HepG2 (cell line): ENCODE results near the gene SRC. TPM values are rescaled to one million over a fixed set of nuclear protein-coding genes. Genes with fewer than 3 reads are reported as not detected.

Experiments
- ATF7 ChIP-seq, 2 experiments: fragments of 450-650 bp in 1 of 2; sonication (generic) in 1 of 2; formaldehyde crosslinking in 1 of 2; IDR thresholded peaks; 2 replicates each; pipeline versions ENCODE4 v1.4.0 to v1.6.1; 2016 to 2020; ENCODE audit warnings: antibody characterized with exemption in 1 of 2, mild to moderate bottlenecking in 1 of 2, missing genetic modification reagents in 1 of 2
- CENPT ChIP-seq: sonication (generic); formaldehyde crosslinking; IDR thresholded peaks from 2 replicates; pipeline ENCODE4 v1.8.0; 2022; ENCODE audit warnings: low read depth, mild to moderate bottlenecking, moderate library complexity, missing genetic modification reagents
- KDM4B ChIP-seq: sonication (generic); formaldehyde crosslinking; IDR thresholded peaks from 2 replicates; pipeline ENCODE4 v1.4.0; 2020; ENCODE audit warnings: missing genetic modification reagents
- KMT2A ChIP-seq: sonication (generic); formaldehyde crosslinking; IDR thresholded peaks from 2 replicates; pipeline ENCODE4 v1.4.0; 2020; ENCODE audit warnings: missing genetic modification reagents
- RFXAP ChIP-seq: sonication (generic); formaldehyde crosslinking; IDR thresholded peaks from 2 replicates; pipeline ENCODE4 v1.4.0; 2020; ENCODE audit warnings: missing genetic modification reagents, borderline replicate concordance
- SMAD1 ChIP-seq: sonication (generic); formaldehyde crosslinking; IDR thresholded peaks from 2 replicates; pipeline ENCODE4 v1.4.0; 2020; ENCODE audit warnings: missing genetic modification reagents, low read depth, mild to moderate bottlenecking, borderline replicate concordance
- TCF7L2 ChIP-seq: IDR thresholded peaks from 2 replicates; pipeline ENCODE4 v1.6.1; 2011; ENCODE audit warnings: mild to moderate bottlenecking, low read depth, low read length, moderate library complexity
- THYN1 ChIP-seq: sonication (generic); formaldehyde crosslinking; IDR thresholded peaks from 2 replicates; pipeline ENCODE4 v1.8.1; 2023; ENCODE audit warnings: low read depth, mild to moderate bottlenecking, moderate library complexity, missing genetic modification reagents, borderline replicate concordance
- ZKSCAN8 ChIP-seq: IDR thresholded peaks from 2 replicates; pipeline ENCODE4 v1.6.1; 2016; ENCODE audit warnings: borderline replicate concordance, missing genetic modification reagents, missing compliant biosample characterization
- ZNF17 ChIP-seq: sonication (generic); formaldehyde crosslinking; IDR thresholded peaks from 2 replicates; pipeline ENCODE4 v1.5.0; 2020; ENCODE audit warnings: mild to moderate bottlenecking, missing genetic modification reagents
- ZNF562 ChIP-seq: sonication (generic); formaldehyde crosslinking; IDR thresholded peaks from 2 replicates; pipeline ENCODE4 v1.8.0; 2022; ENCODE audit warnings: missing genetic modification reagents, borderline replicate concordance
- ZNF672 ChIP-seq: sonication (generic); formaldehyde crosslinking; IDR thresholded peaks from 2 replicates; pipeline ENCODE4 v1.8.1; 2022; ENCODE audit warnings: missing genetic modification reagents
- ZNF7 ChIP-seq: IDR thresholded peaks from 2 replicates; pipeline ENCODE4 v1.6.1; 2016; ENCODE audit warnings: missing biosample characterization, missing genetic modification reagents
- ZNF737 ChIP-seq: sonication (generic); formaldehyde crosslinking; IDR thresholded peaks from 2 replicates; pipeline ENCODE4 v1.5.0; 2020; ENCODE audit warnings: missing genetic modification reagents, mild to moderate bottlenecking, borderline replicate concordance
- ZNF776 ChIP-seq: sonication (generic); formaldehyde crosslinking; IDR thresholded peaks from 2 replicates; pipeline ENCODE4 v1.4.0; 2020; ENCODE audit warnings: mild to moderate bottlenecking, missing genetic modification reagents
- ZNF788 ChIP-seq: sonication (generic); formaldehyde crosslinking; IDR thresholded peaks from 2 replicates; pipeline ENCODE4 v1.5.0; 2020; ENCODE audit warnings: mild to moderate bottlenecking, missing genetic modification reagents, borderline replicate concordance
- ZNF790 ChIP-seq: sonication (generic); formaldehyde crosslinking; IDR thresholded peaks from 2 replicates; pipeline ENCODE4 v1.8.0; 2022; ENCODE audit warnings: missing genetic modification reagents, mild to moderate bottlenecking, borderline replicate concordance
- polyA plus RNA-seq, 8 experiments: library from polyadenylated mRNA; depleted of rRNA in 3 of 8; stranded (reverse) in 7 of 8; unstranded in 1 of 8; fragments of >200 nt; fragmentation: Illumina TruSeq in 4 of 8; extraction: Trizol in 4 of 8; gene quantifications; 2 replicates each; pipeline versions ENCODE4 v1.2.1 to v1.2.3, GENCODE V29; 2011 to 2016; ENCODE audit warnings: low read depth in 4 of 8, missing spikeins in 1 of 8, mixed read lengths in 1 of 8; ENCODE audit not compliant: insufficient read depth in 1 of 8
- total RNA-seq, 5 experiments: library from RNA; depleted of rRNA; stranded (reverse); fragments of >200 nt; fragmentation: Illumina TruSeq; extraction: Trizol; gene quantifications; 2 replicates each; pipeline ENCODE4 v1.2.3, GENCODE V29; 2016; ENCODE audit warnings: low read depth in 1 of 5
- TF ChIP-seq, protein P1 (sequence below): sonication (generic); formaldehyde crosslinking; IDR thresholded peaks from 2 replicates; pipeline ENCODE4 v1.4.0; 2020; ENCODE audit warnings: missing genetic modification reagents, borderline replicate concordance
- TF ChIP-seq, protein P2 (sequence below): sonication (generic); formaldehyde crosslinking; conservative IDR thresholded peaks from 2 replicates; pipeline ENCODE4 v1.4.0; 2020; ENCODE audit warnings: missing genetic modification reagents
- TF ChIP-seq, protein P3 (sequence below): sonication (generic); formaldehyde crosslinking; conservative IDR thresholded peaks from 2 replicates; pipeline ENCODE4 v1.8.0; 2022; ENCODE audit warnings: missing genetic modification reagents
- TF ChIP-seq, protein P4 (sequence below): sonication (generic); formaldehyde crosslinking; IDR thresholded peaks from 2 replicates; pipeline ENCODE4 v1.8.0; 2022; ENCODE audit warnings: mild to moderate bottlenecking, missing genetic modification reagents, moderate library complexity

SRC gene
- total and polyA plus RNA-seq, 2 of the 13 experiments (the other 11 are each of a cell fraction or from before 2014, with no cell fraction given), result 54.7 to 192 TPM

DNA sequence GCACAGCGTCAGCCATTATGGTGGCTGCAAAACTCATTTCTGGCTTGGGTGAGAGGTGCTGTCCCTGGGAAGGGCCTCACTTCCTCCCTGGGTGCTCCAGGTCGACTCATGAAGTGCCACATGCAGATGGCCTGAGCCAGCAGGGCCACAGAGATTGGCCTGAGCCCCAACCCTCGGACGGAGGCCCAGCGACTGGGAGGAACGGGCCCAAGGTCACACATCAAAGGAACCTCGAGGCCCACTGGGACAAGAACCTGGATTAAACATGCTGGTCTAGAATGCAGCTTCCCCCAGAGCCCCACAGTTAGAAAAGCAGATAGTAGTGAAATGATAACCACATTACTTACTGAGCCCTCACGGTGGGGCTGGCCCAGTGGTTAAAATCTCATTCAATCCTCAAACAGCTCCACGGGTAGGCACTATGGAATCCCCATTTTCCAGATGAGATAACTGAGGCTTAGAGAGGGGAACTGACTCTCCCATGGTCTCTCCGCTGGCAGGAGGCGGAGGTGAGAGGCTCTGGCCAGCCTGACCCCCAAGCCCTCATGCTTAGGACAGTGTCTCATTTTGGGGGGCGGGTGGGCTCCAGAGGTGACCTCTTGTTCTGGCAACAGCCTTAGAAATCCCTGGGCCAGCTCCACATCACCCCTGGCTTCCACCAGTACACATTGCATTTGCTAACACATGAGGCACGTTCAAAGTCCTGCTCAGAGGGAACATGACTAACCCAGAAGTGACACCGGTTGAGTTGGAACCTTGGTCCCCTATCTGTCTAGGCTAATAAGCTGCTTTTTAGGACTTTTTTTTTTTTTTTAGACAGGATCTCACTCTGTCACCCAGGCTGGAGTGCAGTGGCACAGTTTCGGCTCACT lies 53.0 kb downstream of the SRC start (continued):
- TF ChIP-seq ZNF737 (CRISPR knock-in tag) (0 out of 2 replicates have a peak, but pooled peaks have one; percentile 42), ZNF776 (no peak; the same call in 1 of the 2 replicates), CENPT (peak; percentile 13; the same call in 1 of the 2 replicates), KDM4B (CRISPR knock-in tag) (0 out of 2 replicates have a peak, but pooled peaks have one; percentile 23), ZNF672 (no peak), ZNF7 (no peak), ZNF788 (peak; percentile 71), ATF7 (IDR thresholded peaks at IDR 0.05) (no peak), ATF7 (CRISPR knock-in tag; IDR thresholded peaks at IDR 0.05) (no peak), ZNF17 (CRISPR knock-in tag) (no peak), ZNF790 (no peak), RFXAP (CRISPR knock-in tag) (0 out of 2 replicates have a peak, but pooled peaks have one; percentile 24), SMAD1 (no peak; the same call in 1 of the 2 replicates), THYN1 (CRISPR knock-in tag) (no peak), TCF7L2 (peak; percentile 59; the same call in 1 of the 2 replicates), KMT2A (CRISPR knock-in tag) (no peak), ZKSCAN8 (CRISPR knock-in tag) (peak; percentile 62; the same call in 1 of the 2 replicates), ZNF562 (CRISPR knock-in tag) (no peak)
- TF ChIP-seq, protein P1, sequence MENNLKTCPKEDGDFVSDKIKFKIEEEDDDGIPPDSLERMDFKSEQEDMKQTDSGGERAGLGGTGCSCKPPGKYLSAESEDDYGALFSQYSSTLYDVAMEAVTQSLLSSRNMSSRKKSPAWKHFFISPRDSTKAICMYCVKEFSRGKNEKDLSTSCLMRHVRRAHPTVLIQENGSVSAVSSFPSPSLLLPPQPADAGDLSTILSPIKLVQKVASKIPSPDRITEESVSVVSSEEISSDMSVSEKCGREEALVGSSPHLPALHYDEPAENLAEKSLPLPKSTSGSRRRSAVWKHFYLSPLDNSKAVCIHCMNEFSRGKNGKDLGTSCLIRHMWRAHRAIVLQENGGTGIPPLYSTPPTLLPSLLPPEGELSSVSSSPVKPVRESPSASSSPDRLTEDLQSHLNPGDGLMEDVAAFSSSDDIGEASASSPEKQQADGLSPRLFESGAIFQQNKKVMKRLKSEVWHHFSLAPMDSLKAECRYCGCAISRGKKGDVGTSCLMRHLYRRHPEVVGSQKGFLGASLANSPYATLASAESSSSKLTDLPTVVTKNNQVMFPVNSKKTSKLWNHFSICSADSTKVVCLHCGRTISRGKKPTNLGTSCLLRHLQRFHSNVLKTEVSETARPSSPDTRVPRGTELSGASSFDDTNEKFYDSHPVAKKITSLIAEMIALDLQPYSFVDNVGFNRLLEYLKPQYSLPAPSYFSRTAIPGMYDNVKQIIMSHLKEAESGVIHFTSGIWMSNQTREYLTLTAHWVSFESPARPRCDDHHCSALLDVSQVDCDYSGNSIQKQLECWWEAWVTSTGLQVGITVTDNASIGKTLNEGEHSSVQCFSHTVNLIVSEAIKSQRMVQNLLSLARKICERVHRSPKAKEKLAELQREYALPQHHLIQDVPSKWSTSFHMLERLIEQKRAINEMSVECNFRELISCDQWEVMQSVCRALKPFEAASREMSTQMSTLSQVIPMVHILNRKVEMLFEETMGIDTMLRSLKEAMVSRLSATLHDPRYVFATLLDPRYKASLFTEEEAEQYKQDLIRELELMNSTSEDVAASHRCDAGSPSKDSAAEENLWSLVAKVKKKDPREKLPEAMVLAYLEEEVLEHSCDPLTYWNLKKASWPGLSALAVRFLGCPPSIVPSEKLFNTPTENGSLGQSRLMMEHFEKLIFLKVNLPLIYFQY, result peak; percentile 41; the same call in 1 of the 2 replicates
- TF ChIP-seq, protein P2, sequence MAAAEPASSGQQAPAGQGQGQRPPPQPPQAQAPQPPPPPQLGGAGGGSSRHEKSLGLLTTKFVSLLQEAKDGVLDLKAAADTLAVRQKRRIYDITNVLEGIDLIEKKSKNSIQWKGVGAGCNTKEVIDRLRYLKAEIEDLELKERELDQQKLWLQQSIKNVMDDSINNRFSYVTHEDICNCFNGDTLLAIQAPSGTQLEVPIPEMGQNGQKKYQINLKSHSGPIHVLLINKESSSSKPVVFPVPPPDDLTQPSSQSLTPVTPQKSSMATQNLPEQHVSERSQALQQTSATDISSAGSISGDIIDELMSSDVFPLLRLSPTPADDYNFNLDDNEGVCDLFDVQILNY (CRISPR knock-in tag), result no peak
- TF ChIP-seq, protein P3, sequence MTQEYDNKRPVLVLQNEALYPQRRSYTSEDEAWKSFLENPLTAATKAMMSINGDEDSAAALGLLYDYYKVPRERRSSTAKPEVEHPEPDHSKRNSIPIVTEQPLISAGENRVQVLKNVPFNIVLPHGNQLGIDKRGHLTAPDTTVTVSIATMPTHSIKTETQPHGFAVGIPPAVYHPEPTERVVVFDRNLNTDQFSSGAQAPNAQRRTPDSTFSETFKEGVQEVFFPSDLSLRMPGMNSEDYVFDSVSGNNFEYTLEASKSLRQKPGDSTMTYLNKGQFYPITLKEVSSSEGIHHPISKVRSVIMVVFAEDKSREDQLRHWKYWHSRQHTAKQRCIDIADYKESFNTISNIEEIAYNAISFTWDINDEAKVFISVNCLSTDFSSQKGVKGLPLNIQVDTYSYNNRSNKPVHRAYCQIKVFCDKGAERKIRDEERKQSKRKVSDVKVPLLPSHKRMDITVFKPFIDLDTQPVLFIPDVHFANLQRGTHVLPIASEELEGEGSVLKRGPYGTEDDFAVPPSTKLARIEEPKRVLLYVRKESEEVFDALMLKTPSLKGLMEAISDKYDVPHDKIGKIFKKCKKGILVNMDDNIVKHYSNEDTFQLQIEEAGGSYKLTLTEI (CRISPR knock-in tag), result no peak
- TF ChIP-seq, protein P4, sequence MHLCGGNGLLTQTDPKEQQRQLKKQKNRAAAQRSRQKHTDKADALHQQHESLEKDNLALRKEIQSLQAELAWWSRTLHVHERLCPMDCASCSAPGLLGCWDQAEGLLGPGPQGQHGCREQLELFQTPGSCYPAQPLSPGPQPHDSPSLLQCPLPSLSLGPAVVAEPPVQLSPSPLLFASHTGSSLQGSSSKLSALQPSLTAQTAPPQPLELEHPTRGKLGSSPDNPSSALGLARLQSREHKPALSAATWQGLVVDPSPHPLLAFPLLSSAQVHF (CRISPR knock-in tag), result no peak
